ENCODE data around the gene BCOR.
A peak's percentile ranks its signal among the peaks of the same experiment; 100 is the strongest.

Gene BCOR

DNA sequence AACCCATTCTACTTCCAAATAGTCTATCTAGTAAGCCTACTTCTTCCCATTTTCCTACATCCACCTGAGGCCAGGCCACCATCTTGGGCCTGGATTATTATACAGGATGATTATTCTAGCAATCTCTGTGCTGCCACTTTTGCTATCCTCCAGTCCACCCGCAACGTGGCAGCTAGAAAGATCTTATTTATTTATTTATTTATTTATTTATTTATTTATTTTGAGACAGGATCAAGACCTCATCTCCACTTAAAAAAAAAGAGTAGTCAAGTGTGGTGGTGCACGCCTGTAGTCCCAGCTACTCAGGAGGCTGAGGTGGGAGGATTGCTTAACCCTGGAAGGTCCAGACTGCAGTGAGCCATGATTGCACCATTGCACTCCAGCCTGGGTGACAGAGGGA lies 15.2 kb upstream of the BCOR start:
- DNase-seq: no peak

DNA sequence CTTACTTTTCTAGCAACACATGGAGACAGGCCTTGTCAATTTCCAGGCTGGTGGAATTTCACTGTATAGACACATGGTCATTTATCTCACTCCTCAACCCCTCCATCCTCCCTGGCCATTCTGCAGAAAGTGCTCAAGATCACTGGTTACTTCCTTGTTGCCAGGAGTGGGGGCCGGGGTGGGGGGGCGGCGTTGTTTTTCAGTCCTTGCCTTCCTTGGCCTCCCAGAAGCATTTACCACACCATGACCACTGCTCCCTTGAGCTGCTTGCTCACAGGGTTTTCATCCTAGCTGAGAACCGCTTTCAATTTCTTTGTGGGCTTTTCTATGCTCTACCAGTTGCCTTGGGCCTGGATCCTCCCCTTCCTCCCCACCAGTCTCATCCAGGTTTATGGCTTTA lies 14.1 kb upstream of the BCOR start:
- DNase-seq: no peak

DNA sequence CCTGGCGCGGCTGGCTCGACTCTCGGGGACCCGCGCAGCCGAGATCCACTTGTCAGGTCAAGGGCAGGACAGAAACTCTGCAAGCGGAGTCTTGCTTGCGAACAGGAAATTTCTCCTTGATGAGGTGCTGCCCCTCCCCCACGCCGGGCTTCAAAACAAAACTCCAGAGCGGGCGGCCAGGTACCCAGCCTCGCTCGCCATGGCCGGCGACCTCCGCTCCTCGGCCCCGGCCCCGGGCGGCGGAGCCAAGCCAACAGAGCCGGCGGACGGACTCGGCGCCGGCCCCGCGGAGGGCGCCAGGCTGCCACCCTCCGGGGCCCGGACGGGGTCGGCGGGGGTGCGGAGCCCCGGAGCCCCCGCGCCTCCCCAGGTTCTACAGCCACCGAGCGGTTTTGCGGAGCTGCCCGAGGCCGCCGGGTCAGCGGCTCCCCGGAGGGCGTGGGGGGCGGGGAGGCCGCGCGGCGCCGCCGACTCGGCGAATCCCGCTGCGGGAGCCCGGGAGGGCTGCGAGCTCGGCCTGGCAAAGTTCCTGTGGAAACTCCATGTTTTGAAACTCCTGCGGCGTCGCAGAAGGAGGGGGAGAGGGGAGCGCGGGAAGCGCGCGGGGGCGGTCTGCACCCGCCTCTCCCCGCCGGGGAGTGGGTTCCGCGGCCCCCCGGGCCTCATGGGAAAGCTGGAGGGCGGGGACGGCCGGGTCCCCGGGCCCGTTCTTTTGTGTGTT lies 11.7 kb upstream of the BCOR start:
- DNase-seq: peak; percentile 57

DNA sequence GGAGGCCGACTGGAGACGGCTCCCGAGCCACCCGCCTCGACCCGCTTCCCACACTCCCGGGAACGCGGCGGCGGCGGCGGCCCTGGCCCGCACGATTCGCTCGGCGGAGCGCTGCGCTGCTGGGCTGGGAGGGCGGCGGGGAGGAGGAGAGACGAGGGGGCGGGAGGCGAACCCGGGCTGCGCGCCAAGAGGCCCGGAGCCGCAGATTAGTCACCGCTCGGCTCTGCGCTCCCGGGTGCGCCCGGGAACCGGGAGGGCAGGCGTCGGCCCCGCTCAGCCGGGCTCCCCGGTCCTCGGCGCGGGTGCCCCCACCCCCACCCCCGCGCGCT lies 11.2 kb upstream of the BCOR start:
- DNase-seq: peak; percentile 81

DNA sequence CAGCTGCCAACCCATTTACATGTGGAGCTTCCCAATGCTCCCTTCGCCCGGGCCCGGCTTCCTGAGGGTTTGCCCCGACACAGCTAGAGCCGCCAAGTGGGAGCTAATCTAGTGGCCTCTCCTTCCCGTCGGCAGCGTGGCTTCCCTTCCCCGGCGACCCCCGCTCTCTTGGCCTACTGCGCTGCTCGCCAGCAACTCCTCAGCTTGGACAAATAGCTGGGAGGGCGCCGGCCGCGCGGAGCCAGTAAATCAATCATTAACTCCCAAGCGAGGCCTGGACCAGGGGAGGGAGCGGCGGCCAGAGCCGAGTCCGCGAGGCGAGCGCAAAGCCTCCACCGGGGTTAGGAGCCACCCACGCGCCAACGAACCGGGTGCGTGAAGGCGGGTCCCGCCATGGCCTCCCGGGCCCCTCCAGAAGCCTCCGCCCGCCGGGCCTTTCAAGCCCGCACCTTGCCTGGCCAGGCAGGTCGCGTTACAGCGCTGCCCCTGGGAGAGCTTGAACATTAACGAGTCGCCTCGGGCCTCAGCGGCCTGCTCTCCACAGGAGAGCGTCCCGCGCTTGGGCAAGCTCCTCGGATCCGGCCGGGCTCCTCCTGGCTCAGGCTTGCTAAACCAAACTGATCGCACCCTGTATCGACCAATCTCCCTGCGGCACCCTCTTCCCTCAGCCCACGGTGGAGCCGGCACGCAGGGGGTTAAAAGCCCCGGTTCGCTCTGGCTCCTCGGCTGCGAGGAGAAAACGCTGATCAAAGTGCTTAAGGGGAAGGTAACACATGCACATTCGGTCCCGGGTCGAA lies 10.6 kb upstream of the BCOR start:
- DNase-seq: no peak

DNA sequence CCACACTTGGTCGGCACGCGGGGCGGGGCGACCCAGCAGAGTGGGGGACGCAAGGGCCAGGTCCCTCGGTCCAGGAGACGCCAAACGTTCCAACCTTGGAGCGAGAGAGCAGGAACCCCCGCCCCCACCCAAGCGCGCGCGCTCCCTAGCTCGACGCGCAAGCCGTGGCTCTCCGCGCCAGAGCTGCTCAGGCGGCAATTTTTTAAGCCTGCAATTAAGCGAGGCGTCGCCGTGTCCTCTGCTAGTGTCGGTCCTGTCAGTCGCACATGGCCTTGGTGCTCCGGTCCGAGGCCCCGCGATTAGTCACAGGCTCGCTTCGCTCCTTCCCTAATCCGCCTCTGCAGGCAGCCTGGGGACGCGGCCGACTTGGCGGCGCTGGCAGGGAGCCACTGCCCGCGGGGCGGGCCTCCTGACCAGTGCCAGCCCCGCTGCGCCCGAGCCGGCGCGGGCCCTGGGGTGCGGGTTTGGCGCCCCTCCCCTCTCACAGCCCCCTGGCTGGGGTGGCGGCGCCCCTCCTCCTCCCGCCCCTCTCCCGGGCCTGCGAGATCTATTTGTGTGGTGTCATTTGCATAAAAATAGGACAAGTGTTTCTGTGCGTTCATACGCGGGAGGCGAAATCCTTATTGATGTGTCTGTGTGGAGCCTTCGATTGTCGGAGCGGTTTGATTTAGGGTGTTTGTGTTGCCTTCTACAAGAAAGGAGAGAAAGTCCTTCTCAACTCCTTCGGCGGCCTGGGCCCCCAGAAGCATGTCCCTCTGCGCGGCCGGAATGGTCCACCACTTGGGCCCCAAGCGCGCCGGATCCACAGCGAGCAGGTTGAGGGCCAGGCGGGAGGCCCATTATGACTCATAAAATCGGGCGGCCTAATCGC lies 9.8 kb upstream of the BCOR start:
- DNase-seq: peak; percentile 23

DNA sequence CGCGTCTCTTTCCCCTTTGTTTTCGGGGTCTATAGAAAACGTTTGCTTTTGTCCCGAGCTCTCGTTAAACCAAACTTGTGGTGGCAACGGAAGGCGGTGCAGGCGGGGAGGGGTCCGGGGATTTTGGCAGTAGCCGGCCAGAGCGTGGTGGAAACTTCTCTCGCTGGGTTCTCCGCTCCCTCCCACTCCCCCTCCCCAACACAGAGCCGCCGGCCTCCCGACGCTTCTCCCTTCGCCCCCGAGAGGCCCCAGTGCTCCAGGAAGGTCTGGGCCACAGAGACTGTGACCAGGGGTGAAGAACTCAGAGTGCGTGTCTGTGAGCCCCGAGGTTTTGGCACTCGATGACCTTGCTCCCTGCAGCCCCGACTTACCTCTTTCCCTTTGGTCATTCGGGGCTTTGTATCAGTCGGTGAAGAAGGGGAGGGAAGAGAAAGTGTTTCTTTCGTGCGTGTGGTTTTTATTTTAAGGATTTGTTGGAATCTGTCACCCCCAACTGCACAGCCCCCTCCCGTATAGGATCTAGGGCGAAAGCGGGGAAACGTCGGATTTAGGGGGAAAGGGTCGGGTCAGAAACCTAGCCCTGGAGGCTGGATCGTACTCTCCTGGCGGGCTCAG lies 9.0 kb upstream of the BCOR start:
- no peak for DNase-seq

DNA sequence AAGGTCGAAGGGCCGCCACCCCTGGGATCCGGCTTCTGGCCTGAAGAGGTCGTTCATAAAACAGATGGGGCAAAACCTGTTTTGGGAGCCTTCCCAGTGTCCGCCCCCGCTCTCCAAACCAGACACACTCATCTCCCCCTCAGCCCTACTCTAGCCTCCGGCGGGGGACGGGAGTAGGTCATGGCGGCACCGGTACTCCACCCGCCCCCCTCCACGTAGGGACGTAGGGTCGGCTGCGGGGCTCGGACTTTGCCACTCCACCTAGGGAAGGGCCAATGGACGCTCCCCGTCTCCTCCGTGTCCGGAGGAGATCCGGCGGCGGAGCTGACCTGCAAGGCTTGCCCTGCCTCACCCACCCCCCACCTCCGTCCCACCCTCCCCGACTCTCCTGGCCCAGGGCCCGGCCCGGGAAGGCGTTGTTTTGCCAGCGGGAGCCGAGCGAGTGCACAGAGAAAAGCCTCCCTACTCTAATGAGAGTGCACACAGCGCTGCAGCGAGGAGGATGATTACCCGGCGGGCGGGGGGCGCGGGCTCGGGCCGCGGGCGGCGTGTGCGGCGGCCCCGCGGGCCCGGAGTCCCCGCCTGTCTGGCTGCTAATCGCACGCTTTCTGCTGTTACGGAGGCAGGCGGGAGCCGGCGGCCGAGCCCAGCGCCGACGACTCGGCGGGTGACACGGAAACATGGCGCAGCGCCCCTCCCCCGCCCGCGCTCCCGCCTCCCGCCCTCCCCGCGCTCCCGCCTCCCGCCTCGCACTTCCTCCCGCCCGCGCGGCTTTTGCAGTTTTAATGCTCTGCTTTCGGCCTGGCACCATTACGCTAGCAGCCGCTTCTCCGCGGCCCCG lies 8.3 kb upstream of the BCOR start:
- peak; percentile 60 for DNase-seq

DNA sequence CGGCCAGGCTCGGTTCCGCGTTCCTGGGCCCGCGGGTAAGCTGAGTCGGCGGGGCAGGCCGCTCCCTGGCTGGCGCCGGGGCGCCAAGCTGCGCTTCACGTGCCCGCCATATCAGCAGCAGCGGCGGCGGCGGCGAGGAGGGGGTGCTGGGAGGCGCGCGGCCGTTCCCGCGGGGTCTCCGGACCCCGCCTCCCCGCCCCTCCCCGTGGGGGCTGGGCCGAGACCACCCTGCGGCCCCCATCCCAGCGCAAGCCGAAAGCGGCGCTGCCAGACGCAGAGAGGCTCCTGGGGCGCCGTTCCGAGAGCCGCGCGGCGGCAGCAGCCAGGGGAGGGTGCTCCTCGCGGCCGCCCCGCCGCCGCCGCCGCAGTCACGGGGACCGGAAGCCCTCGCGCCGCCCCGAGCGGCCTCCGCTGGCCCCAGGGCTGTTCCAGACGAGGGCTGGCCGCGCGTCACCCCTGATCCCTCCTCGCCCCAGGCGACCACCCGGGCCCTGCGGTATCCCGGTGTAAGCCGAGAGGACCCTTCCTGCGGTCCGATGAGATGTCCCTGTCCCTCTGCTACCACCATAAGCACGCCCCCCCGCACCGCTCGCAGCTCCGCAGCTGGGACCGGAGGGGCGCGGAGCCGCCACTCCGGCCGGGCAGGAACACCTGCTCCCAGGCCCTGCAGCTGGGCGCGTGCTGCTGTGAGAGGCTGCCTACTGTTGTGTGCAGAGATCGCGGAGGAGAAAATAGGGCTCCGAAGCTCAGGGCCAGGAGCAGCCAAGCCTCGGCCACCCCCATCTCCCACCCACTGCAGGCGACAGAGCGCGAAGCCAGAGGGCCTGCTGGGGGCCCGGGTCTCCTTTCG lies 7.5 kb upstream of the BCOR start:
- DNase-seq: peak; percentile 30

DNA sequence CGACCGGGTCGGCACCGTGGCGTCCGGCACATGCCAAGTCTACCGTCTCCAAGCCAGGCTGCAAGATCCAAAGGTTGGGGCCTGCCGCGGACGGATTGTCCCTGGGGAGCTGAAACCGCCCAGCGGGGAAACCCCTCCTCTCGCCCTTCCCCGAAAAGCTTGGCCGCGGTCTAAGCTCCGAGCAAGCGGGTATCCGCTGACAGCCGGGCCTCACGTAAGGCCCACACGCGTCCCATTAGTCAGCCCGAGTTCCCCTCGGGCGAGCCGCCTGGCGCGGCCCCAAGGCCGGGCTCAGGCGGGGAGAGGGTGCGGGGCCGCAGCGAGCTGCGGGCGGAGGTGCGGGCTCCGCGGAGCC lies 6.8 kb upstream of the BCOR start:
- DNase-seq: peak; percentile 66

DNA sequence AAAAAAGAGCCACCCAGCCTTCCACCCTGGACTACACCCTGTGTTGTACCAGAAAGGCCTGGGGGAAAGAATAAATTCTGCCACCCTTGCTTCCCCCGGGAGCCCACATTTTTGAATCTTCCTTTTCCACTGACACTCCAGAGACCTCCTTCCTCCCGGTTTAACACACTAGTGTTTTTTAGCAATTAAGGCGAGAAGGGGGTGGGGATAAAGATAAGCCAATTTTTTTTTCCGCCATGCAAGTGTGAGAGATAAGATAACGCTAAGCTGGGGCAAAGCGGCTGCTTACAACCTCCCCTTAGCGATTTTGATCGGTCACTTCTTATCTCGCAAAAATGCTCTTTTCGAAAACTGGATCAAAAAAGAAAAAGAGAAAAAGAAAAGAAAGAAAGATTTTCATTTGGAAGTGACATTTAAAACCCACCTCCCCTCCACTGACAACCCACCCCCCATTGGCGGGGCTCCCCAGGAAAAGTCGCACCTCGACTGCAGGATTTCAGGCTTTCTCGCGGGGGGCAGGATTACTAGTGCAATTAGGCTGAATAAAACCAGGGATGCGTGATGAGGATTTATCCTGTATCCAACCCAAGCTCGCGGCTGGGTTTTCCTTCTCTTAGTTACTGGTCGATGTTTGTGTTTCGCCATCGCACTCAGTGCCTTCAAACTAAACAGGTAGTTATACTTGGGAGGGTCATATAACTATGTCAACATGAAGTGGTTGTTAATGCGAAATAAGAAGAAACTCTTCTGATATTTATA lies 6.0 kb upstream of the BCOR start:
- DNase-seq: no peak

DNA sequence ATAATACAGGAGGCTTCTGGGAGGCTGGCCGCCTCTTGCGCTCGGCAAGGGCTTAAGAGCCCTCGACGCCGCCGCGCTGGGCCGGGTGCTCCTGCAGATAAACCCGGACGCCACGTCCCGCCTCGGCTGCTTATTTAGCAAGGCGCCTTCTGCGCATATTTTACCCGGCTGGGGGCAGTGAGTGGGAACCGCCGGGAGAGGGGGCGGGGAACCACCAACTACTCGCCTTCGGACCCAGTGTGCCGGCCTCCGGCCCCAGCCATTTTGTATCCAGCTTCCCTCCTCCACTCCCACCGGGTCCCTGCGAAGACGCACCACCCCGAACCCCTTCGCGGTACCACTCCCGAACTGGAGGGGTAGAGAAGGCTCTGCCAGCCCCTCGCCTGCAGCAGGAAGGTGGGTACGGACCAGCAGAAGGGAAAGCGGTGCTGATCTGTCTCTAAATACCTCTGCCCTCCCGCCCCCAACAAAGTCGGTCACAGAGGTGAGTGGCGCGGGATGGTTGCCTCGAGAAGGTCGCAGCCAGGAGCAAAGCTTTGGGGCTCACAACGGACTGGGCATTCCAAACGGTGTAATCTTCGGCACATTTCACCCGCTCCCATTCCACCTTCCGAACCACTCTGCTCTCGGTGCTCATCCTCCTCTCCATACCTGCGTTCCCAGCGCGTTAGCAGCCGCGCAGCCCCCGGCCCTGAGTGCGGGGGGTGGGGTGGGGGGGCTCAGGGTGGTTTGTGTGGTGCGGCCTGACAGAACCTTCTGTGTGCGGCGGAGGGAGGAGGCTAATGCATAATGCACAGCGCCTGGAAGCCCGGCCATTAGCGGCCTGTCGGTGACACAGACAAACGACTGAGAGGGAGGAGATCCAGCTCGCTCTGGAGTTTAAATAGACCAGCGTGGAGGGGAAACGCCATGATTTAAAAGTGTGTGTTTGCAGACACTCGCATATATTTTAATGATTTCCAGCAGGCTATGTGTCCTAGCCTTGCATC lies 4.9 kb upstream of the BCOR start:
- no peak for DNase-seq

DNA sequence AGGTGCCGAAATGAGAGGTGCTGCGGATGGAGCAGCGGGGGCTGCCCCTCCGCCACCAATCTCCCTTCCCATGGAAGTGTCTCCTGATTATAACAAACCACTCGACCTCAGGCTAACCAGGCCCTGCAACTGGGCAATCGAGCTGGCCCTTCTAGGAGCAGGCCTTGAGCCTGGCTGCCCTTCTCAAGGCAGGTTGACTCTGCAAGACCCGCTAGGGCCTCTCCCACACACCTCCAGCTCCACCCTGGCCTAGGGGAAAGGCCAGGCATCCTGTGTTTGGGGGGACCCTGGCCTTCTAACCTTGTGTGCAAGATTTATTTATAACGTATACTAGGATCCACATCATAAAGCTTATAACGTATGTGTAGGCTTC lies 3.7 kb upstream of the BCOR start:
- no peak for DNase-seq

DNA sequence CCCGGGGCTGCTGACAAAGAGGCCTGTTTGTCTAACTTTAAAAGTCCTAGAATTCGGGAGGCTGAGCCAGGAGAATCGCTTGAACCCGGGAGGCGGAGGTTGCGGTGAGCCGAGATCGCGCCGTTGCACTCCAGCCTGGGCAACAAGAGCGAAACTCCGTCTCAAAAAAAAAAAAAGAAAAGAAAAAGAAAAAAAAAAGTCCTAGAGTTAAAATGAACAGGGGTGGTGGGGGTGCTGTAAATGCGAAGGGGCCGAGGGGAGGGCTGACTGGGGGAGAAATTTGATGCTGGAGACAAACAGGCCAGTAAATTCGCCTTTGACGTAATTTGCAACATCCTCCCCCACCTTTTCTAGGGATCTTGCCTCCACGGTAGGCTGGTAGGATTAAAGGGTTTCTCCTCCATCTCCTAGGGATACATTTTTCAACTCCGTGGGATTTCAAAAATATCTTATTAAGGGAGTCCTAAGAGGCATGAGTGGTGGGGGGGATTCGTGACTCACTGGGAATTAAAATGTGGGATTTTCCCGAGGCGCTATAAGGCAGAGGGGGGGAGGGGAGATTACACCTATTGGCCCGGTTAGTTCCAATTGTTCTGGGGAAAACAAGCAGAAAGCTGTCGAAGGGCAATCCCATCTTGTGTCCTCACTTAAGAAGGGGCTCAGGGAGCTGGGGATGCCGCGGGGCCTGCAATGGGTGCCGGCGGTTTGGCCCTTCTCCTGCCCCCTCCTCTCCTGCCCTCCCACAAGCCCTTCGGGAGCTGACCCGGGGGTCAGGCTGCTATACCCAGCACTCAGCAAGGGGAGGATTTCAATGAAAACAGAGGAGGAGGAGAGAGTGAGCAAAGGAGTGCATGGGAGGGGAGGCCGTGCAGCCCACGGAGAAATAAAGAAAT lies 3.0 kb upstream of the BCOR start:
- DNase-seq: no peak

DNA sequence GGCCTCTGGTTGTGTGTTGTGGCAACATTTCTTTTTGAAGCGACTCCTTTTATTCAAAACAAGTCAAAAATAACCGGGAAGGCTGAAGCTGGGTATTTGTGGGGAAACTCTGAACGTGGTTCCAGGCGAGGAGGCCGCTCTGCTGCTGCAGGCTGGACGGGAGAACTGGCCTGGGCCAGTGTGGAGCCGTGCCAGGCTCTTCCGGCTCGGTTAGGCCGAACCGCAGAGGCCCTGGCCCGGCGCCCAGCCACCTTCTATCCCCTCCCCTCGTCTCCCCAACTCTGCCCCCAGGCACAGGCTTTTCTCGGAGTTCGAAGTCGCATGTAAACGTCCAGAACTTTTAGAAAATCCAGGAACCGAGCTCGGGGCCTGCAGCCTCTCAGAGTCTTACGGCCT lies 2.4 kb upstream of the BCOR start:
- peak; percentile 21 for DNase-seq

DNA sequence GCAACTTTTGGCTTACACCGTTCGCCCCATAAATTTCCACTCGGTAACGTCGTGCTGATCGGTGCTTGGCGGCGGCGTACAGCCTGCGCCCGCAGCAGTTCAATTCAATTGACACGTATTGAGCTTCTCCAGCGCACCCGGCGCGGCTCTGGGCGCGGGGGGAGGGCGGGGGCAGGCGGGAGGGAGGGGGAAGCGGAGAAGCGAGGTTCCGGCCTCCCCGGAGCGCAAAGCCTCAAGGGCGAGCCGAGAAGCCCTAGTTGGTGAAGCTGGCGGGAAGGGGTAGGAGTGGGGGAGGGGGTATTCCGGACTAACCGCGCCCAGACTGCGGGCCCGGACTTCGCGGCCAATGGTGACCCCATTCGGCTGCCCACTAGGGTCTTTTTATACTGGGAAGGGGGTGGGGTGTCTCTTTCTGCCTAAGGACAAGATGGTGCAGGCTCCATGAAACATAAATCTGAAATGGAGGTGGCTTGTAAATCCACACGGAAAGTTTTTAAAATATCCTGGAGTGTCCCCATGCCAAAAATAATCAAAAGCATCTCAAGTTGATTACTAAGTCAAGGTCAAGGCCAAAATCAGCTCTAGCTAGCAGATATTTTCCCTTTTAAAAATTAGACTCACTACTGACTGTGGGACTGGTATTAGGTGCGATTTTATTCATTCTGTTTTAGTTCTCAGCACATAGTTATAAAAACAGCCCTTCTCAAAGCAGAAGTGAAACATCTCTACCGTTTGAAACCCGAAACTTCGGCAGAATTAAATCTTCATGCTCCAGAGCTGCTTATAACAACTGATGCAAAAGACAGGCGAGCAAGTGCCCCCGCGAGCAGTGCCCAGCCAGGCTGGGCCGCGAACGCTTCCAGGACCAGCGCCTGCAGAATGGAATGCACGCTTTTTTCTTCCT lies 1.5 kb upstream of the BCOR start:
- peak; percentile 39 for DNase-seq
